ENCODE data around the gene ADTRP.

The ADTRP gene

DNA sequence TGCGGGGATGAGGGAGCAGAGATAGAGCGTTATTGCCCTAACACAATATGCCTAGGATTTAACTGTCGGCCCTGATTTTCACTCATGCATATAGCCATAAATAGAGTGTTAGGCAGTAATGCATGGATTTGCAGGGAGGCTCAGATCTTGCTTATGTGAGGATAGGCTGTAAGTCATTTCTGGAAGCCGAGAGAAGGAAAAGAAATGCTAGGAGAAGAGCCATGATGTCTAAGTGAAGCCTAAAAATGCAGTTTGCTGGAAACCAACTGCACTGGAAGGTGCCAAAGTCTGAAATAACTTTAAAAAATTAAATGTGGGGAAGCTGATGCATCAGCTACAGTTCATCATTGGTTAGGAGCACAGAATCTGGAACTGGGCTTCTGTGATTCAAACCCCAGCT lies 54.3 kb downstream of the ADTRP start:
- Histone ChIP-seq H3K27me3 (ENCODE audit: insufficient read depth, low read depth) (no peaks in the 10 kb centered on the region), H3K36me3 (ENCODE audit: insufficient read depth) (no peaks in the 10 kb centered on the region), H3K79me2 (ENCODE audit: insufficient read depth, low read depth) (peaks cover 4% of the 10 kb centered on the region; the same call in 1 of the 2 replicates), H2AFZ (ENCODE audit: low read depth) (no peak overlapping the region), H3K4me2 (peak overlapping the region; percentile 71), H3K4me1 (ENCODE audit: low read depth, poor library complexity, severe bottlenecking) (peaks cover 72% of the 10 kb centered on the region), H3K4me3 (IDR thresholded peaks at IDR 0.05; ENCODE audit: insufficient read depth, low read depth, low read length) (no peak overlapping the region), H4K20me1 (ENCODE audit: insufficient read depth) (no peaks in the 10 kb centered on the region), H3K27ac (peak overlapping the region; percentile 76), H3K9ac (no peak overlapping the region)
- TF ChIP-seq, protein P1, sequence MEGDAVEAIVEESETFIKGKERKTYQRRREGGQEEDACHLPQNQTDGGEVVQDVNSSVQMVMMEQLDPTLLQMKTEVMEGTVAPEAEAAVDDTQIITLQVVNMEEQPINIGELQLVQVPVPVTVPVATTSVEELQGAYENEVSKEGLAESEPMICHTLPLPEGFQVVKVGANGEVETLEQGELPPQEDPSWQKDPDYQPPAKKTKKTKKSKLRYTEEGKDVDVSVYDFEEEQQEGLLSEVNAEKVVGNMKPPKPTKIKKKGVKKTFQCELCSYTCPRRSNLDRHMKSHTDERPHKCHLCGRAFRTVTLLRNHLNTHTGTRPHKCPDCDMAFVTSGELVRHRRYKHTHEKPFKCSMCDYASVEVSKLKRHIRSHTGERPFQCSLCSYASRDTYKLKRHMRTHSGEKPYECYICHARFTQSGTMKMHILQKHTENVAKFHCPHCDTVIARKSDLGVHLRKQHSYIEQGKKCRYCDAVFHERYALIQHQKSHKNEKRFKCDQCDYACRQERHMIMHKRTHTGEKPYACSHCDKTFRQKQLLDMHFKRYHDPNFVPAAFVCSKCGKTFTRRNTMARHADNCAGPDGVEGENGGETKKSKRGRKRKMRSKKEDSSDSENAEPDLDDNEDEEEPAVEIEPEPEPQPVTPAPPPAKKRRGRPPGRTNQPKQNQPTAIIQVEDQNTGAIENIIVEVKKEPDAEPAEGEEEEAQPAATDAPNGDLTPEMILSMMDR (conservative IDR thresholded peaks at IDR 0.05; ENCODE audit: low read depth, low read length): no peak

DNA sequence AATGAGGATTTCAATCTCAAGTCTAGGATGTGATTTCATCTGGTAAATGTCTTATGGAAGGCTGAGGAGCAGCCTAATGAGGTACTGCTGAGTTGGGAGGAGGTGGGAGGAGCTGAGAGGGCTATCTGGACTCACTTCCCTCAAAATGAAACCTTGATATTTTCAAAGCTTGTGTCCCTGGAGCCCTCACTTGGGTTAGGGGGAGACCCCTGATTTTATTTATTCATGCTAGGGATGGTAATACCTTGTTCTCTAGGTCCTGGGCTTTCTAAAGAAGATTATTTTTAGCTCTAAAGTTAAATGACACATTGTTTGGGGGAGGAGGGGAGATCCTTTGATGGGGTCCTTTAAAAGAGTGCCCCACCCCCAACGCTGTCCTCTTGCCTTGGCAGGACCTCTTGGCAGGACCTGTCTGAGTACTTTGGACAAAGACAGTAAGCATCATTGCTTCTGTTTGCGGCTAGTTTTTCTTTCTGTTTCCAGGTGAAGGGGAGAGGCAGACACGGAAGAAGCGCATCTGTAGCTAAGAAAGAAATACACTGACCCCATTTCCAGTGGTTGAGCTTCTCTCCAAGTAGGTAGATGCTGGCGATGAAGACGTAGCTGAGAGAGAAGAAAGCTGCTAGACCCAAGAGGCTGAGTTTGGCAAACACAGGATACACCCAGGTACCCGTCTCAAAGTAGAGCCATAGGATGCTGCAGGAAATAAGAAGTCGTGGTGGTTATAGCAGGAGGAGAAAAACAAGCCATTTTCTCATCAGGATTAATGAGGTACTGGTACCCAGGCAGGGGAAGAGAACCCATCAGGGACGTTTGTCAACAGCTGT lies 55.6 kb downstream of the ADTRP start:
- H3K4me2 ChIP-seq: peak overlapping the region; percentile 71
- H3K27ac ChIP-seq: peak overlapping the region; percentile 76
- no peaks in the 10 kb centered on the region for H3K27me3 ChIP-seq (ENCODE audit: insufficient read depth, low read depth)
- no peaks in the 10 kb centered on the region for H3K36me3 ChIP-seq (ENCODE audit: insufficient read depth)
- H4K20me1 ChIP-seq (ENCODE audit: insufficient read depth): no peaks in the 10 kb centered on the region
- peaks cover 69% of the 10 kb centered on the region for H3K4me1 ChIP-seq (ENCODE audit: low read depth, poor library complexity, severe bottlenecking)
- peak overlapping the region; percentile 39 for H3K9ac ChIP-seq
- TF ChIP-seq, protein P1 (conservative IDR thresholded peaks at IDR 0.05; ENCODE audit: low read depth, low read length): no peak; the same call in 1 of the 2 replicates
- H3K79me2 ChIP-seq (ENCODE audit: insufficient read depth, low read depth): peaks cover 4% of the 10 kb centered on the region; the same call in 1 of the 2 replicates
- H2AFZ ChIP-seq (ENCODE audit: low read depth): peak overlapping the region; percentile 25; the same call in 1 of the 2 replicates
- no peak overlapping the region for H3K4me3 ChIP-seq (IDR thresholded peaks at IDR 0.05; ENCODE audit: insufficient read depth, low read depth, low read length)

DNA sequence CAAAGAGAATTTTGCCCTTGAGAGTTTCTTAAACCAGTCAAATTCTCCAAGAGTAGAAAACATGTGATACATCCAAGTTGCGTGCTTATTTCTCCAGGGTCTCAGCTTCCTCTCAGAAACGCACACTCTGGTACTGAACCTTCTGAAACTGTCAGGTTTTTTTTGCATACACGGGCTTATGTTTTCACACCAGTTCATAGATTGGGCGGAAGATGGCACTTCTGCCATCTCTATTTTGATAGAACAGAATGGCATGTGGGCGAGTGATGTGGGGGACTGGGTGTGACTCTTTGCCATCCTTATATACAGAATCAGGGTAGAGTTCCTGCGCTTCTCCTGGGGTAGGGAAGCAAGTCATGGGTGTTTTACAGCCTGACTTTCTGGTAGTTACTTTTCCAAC lies 56.4 kb downstream of the ADTRP start:
- Histone ChIP-seq H2AFZ (ENCODE audit: low read depth) (peak overlapping the region; percentile 25; the same call in 1 of the 2 replicates), H3K27ac (peak overlapping the region; percentile 76), H3K4me2 (peak overlapping the region; percentile 71), H3K4me3 (IDR thresholded peaks at IDR 0.05; ENCODE audit: insufficient read depth, low read depth, low read length) (no peak overlapping the region), H3K36me3 (ENCODE audit: insufficient read depth) (no peaks in the 10 kb centered on the region), H3K4me1 (ENCODE audit: low read depth, poor library complexity, severe bottlenecking) (peaks cover 70% of the 10 kb centered on the region), H4K20me1 (ENCODE audit: insufficient read depth) (no peaks in the 10 kb centered on the region), H3K9ac (peak overlapping the region; percentile 39), H3K79me2 (ENCODE audit: insufficient read depth, low read depth) (peaks cover 4% of the 10 kb centered on the region; the same call in 1 of the 2 replicates), H3K27me3 (ENCODE audit: insufficient read depth, low read depth) (no peaks in the 10 kb centered on the region)
- TF ChIP-seq, protein P1 (conservative IDR thresholded peaks at IDR 0.05; ENCODE audit: low read depth, low read length): peak; percentile 23

DNA sequence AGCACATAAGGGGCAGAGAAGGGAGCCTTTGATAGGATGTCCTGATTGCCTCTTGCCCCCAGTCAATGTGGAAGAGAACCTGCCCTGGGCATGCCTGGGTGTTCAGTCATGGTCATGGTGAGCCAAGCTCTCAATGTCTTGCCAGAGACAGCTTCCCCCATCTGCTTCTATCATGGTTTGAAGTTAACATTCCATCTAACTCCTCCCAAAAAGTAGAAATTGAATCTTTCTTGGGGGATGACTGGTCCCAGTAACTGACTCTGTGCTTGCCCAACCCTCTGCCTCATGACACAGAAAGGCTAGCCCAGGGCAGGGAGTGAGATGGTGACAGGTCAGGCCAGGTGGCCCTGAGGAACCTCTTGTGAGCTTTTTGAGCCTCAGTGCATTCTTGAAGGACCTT lies 60.1 kb downstream of the ADTRP start:
- H3K27me3 ChIP-seq (ENCODE audit: insufficient read depth, low read depth): no peaks in the 10 kb centered on the region
- no peak overlapping the region for H3K27ac ChIP-seq
- H3K9ac ChIP-seq: no peak overlapping the region
- no peak overlapping the region for H3K4me3 ChIP-seq (IDR thresholded peaks at IDR 0.05; ENCODE audit: insufficient read depth, low read depth, low read length)
- no peaks in the 10 kb centered on the region for H4K20me1 ChIP-seq (ENCODE audit: insufficient read depth)
- H2AFZ ChIP-seq (ENCODE audit: low read depth): peak overlapping the region; percentile 0; the same call in 1 of the 2 replicates
- no peaks in the 10 kb centered on the region for H3K36me3 ChIP-seq (ENCODE audit: insufficient read depth)
- H3K4me1 ChIP-seq (ENCODE audit: low read depth, poor library complexity, severe bottlenecking): peaks cover 72% of the 10 kb centered on the region
- H3K4me2 ChIP-seq: no peak overlapping the region
- no peaks in the 10 kb centered on the region for H3K79me2 ChIP-seq (ENCODE audit: insufficient read depth, low read depth)
- TF ChIP-seq, protein P1 (conservative IDR thresholded peaks at IDR 0.05; ENCODE audit: low read depth, low read length): no peak

All from KMS-11 (cell line).